Gastroesophageal sphincter (tissue), 3 donors: ENCODE data around the gene DPYD.

ENCODE experiments used
- EP300 ChIP-seq: sonication (generic); formaldehyde crosslinking; IDR thresholded peaks from one replicate; pipeline ENCODE4 v1.6.1; 2017; ENCODE audit warnings: antibody characterized with exemption, mild to moderate bottlenecking
- POLR2A ChIP-seq, 2 donors: fragments of 450-650 bp; IDR thresholded peaks; one replicate each; pipeline ENCODE4 v1.6.1; 2017; ENCODE audit warnings: antibody characterized with exemption in 2 of 2, mild to moderate bottlenecking in 2 of 2, moderate library complexity in 1 of 2
- POLR2AphosphoS5 ChIP-seq: sonication (generic); formaldehyde crosslinking; IDR thresholded peaks from one replicate; pipeline ENCODE4 v1.6.1; 2017; ENCODE audit warnings: antibody characterized with exemption
- TF ChIP-seq, protein P1 (sequence below), 4 experiments: fragments of 200-600 bp in 2 of 4; fragments of 450-650 bp in 2 of 4; sonication (generic) in 1 of 4; IDR thresholded peaks; one replicate each; pipeline ENCODE4 v1.5.1; 2017 to 2019; ENCODE audit warnings: antibody characterized with exemption in 4 of 4, mild to moderate bottlenecking in 2 of 4, moderate library complexity in 2 of 4

DNA sequence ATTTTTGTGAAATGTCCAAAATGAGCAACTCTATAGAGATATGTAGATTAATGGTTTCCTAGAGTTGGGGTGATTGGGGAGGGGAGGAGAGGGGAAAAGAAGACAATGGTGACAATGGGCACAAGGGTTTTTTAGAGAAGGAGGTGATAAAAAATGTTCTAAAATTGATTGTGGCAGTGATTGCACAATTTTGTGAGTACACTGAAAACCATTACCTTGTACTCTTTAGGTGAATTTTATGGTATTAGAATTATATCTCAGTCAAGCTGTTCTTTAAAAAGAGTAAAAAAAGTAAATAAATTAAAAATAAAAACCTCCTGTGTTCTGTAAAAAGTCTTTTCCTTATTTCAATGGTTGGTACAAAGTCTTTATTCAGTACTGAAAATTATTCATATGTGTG, 869.0 kb downstream of the DPYD start:
- TF ChIP-seq POLR2A (IDR thresholded peaks at IDR 0.05): no peak
- TF ChIP-seq, protein P1, sequence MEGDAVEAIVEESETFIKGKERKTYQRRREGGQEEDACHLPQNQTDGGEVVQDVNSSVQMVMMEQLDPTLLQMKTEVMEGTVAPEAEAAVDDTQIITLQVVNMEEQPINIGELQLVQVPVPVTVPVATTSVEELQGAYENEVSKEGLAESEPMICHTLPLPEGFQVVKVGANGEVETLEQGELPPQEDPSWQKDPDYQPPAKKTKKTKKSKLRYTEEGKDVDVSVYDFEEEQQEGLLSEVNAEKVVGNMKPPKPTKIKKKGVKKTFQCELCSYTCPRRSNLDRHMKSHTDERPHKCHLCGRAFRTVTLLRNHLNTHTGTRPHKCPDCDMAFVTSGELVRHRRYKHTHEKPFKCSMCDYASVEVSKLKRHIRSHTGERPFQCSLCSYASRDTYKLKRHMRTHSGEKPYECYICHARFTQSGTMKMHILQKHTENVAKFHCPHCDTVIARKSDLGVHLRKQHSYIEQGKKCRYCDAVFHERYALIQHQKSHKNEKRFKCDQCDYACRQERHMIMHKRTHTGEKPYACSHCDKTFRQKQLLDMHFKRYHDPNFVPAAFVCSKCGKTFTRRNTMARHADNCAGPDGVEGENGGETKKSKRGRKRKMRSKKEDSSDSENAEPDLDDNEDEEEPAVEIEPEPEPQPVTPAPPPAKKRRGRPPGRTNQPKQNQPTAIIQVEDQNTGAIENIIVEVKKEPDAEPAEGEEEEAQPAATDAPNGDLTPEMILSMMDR (IDR thresholded peaks at IDR 0.05): no peak
- no peak for TF ChIP-seq POLR2AphosphoS5
- no peak for TF ChIP-seq EP300
